GM23338 (cell line): Measurements from ENCODE around the gene FBXO31. TPM values are rescaled to one million over a fixed set of nuclear protein-coding genes. Genes with fewer than 3 reads are reported as not detected.

ENCODE experiments used
- ATAC-seq: fragments of 200-7000 bp; cut with Tn5 transposase; 3 replicates; pipeline ENCODE4 v1.9.1; 2020
- DNase-seq: peaks from one replicate; pipeline ENCODE4 v3.0.0-alpha.2; 2015; ENCODE audit warnings: low spot score
- H2AFZ ChIP-seq: fragments of 200-600 bp; sonication (generic); 2 replicates; pipeline ENCODE4 v1.8.0; 2016; ENCODE audit warnings: antibody characterized with exemption, mild to moderate bottlenecking, moderate library complexity
- H3F3A ChIP-seq: fragments of 200-600 bp; sonication (generic); replicated peaks from 2 replicates; pipeline ENCODE4 v1.8.0; 2017; ENCODE audit warnings: antibody characterized with exemption, mixed run types, low read depth
- H3K27ac ChIP-seq: fragments of 200-600 bp; sonication (generic); 2 replicates; pipeline ENCODE4 v1.6.1; 2016; ENCODE audit warnings: low read depth
- H3K27me3 ChIP-seq: fragments of 200-600 bp; sonication (generic); 2 replicates; pipeline ENCODE4 v1.8.0; 2016; ENCODE audit warnings: mild to moderate bottlenecking, mixed run types, moderate library complexity; ENCODE audit not compliant: insufficient read depth
- H3K36me3 ChIP-seq: fragments of 200-600 bp; sonication (generic); 2 replicates; pipeline ENCODE4 v1.8.0; 2016; ENCODE audit warnings: mild to moderate bottlenecking; ENCODE audit not compliant: insufficient read depth
- H3K4me1 ChIP-seq: fragments of 200-600 bp; sonication (generic); 2 replicates; pipeline ENCODE4 v1.8.0; 2016; ENCODE audit warnings: mild to moderate bottlenecking, moderate library complexity; ENCODE audit not compliant: insufficient read depth
- H3K4me2 ChIP-seq: fragments of 200-600 bp; sonication (generic); 2 replicates; pipeline ENCODE4 v1.7.1; 2017; ENCODE audit warnings: mixed run types
- H3K4me3 ChIP-seq: fragments of 200-600 bp; sonication (generic); 2 replicates; pipeline ENCODE4 v1.6.1; 2016; ENCODE audit warnings: mixed run types
- H3K79me2 ChIP-seq: fragments of 200-600 bp; sonication (generic); replicated peaks from 2 replicates; pipeline ENCODE4 v1.8.0; 2017; ENCODE audit warnings: mild to moderate bottlenecking; ENCODE audit not compliant: insufficient read depth
- H3K9me2 ChIP-seq: fragments of 200-600 bp; sonication (generic); 2 replicates; pipeline ENCODE4 v1.8.0; 2017; ENCODE audit not compliant: insufficient read depth
- H4K20me1 ChIP-seq: fragments of 200-600 bp; sonication (generic); replicated peaks from 2 replicates; pipeline ENCODE4 v1.8.0; 2017; ENCODE audit warnings: mild to moderate bottlenecking; ENCODE audit not compliant: insufficient read depth
- H3K27ac Mint-ChIP-seq: 2 replicates; pipeline ENCODE4 v1.8.0; 2020; ENCODE audit warnings: inconsistent platforms, mild to moderate bottlenecking, moderate library complexity, mixed read lengths
- H3K27me3 Mint-ChIP-seq: 3 replicates; pipeline ENCODE4 v1.8.0; 2022; ENCODE audit warnings: low read depth, mild to moderate bottlenecking, moderate library complexity, mixed read lengths, inconsistent platforms; ENCODE audit not compliant: insufficient read depth, poor library complexity
- H3K36me3 Mint-ChIP-seq: 3 replicates; pipeline ENCODE4 v1.8.0; 2021; ENCODE audit warnings: low read depth, mild to moderate bottlenecking, inconsistent platforms, moderate library complexity, mixed read lengths
- H3K4me1 Mint-ChIP-seq: 3 replicates; pipeline ENCODE4 v1.8.0; 2020; ENCODE audit warnings: mild to moderate bottlenecking, inconsistent platforms, mixed read lengths
- H3K4me3 Mint-ChIP-seq: 3 replicates; pipeline ENCODE4 v1.8.0; 2021; ENCODE audit warnings: moderate library complexity, mild to moderate bottlenecking, inconsistent platforms, mixed read lengths
- H3K9me3 Mint-ChIP-seq: 3 replicates; pipeline ENCODE4 v1.8.0; 2020; ENCODE audit warnings: moderate library complexity, mild to moderate bottlenecking, inconsistent platforms, mixed read lengths
- EZH2 ChIP-seq: fragments of 200-600 bp; sonication (generic); IDR thresholded peaks from one replicate; pipeline ENCODE4 v1.8.0; 2017; ENCODE audit warnings: antibody characterized with exemption, mild to moderate bottlenecking, low read depth; ENCODE audit not compliant: unreplicated experiment
- JUNB ChIP-seq: IDR thresholded peaks from one replicate; pipeline ENCODE4 v1.6.1; 2016; ENCODE audit warnings: antibody characterized with exemption; ENCODE audit not compliant: unreplicated experiment
- STAT1 ChIP-seq: IDR thresholded peaks from one replicate; pipeline ENCODE4 v1.6.1; 2016; ENCODE audit warnings: antibody characterized with exemption; ENCODE audit not compliant: unreplicated experiment
- ZNF114 ChIP-seq: fragments of 250-450 bp; sonication (Bioruptor Pico); IDR thresholded peaks from 2 replicates; pipeline ENCODE4 v1.5.0; 2020; ENCODE audit warnings: mild to moderate bottlenecking, moderate library complexity
- ZNF331 ChIP-seq: fragments of 250-450 bp; sonication (Bioruptor Pico); IDR thresholded peaks from 2 replicates; pipeline ENCODE4 v1.5.0; 2020; ENCODE audit warnings: low read depth, mild to moderate bottlenecking, moderate library complexity
- polyA plus RNA-seq: library from polyadenylated mRNA; unstranded; fragments of >200 nt; fragmentation: Nextera tagmentation; extraction: Ambion mirVana; gene quantifications from 2 replicates; pipeline ENCODE4 v1.2.1, GENCODE V29; 2016
- total RNA-seq: library from RNA; depleted of rRNA; stranded (reverse); fragments of >200 nt; shearing (Covaris generic); gene quantifications from 2 replicates; pipeline ENCODE4 v1.2.3, GENCODE V29; 2014
- TF ChIP-seq, protein P1 (sequence below), 2 experiments: fragments of 200-600 bp in 1 of 2; sonication (generic) in 1 of 2; conservative IDR thresholded peaks; 2 replicates each; pipeline versions ENCODE4 v1.5.1 to v1.6.1; 2016 to 2017; ENCODE audit warnings: antibody characterized with exemption in 2 of 2, low read depth in 2 of 2, mild to moderate bottlenecking in 2 of 2, moderate library complexity in 1 of 2
- TF ChIP-seq, protein P2 (sequence below): fragments of 250-450 bp; sonication (Bioruptor Pico); IDR thresholded peaks from 2 replicates; pipeline ENCODE4 v1.5.0; 2020; ENCODE audit warnings: mild to moderate bottlenecking, moderate library complexity

FBXO31 gene
- total and polyA plus RNA-seq, 2 experiments from 2014 or later: 7.0 to 23.8 TPM

- Mint-ChIP-seq H3K4me1 (no peaks in the 10 kb centered on the region), H3K36me3 (peaks cover 5% of the 10 kb centered on the region; the same call in 2 of the 3 replicates), H3K4me3 (no peak overlapping the region), H3K27me3 (peaks cover 3% of the 10 kb centered on the region), H3K9me3 (peaks cover 13% of the 10 kb centered on the region), H3K27ac (no peak overlapping the region)
- Histone ChIP-seq H3K27ac (no peak overlapping the region), H3K4me3 (no peak overlapping the region), H4K20me1 (no peaks in the 10 kb centered on the region), H3K36me3 (0 out of 2 replicates have a peak, but pooled peaks cover 3% of the 10 kb centered on the region), H3K4me1 (no peaks in the 10 kb centered on the region), H3K4me2 (no peak overlapping the region), H3F3A (no peaks in the 10 kb centered on the region), H2AFZ (no peak overlapping the region), H3K27me3 (no peaks in the 10 kb centered on the region), H3K9me2 (no peaks in the 10 kb centered on the region), H3K79me2 (no peaks in the 10 kb centered on the region)
- ATAC-seq: no peak
- no peak for TF ChIP-seq ZNF114 (CRISPR knock-in tag)
- TF ChIP-seq STAT1: no peak
- TF ChIP-seq, protein P1, sequence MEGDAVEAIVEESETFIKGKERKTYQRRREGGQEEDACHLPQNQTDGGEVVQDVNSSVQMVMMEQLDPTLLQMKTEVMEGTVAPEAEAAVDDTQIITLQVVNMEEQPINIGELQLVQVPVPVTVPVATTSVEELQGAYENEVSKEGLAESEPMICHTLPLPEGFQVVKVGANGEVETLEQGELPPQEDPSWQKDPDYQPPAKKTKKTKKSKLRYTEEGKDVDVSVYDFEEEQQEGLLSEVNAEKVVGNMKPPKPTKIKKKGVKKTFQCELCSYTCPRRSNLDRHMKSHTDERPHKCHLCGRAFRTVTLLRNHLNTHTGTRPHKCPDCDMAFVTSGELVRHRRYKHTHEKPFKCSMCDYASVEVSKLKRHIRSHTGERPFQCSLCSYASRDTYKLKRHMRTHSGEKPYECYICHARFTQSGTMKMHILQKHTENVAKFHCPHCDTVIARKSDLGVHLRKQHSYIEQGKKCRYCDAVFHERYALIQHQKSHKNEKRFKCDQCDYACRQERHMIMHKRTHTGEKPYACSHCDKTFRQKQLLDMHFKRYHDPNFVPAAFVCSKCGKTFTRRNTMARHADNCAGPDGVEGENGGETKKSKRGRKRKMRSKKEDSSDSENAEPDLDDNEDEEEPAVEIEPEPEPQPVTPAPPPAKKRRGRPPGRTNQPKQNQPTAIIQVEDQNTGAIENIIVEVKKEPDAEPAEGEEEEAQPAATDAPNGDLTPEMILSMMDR (conservative IDR thresholded peaks at IDR 0.05; ENCODE audit: low read depth in 2 of 2): no peak
- TF ChIP-seq ZNF331: no peak
- TF ChIP-seq, protein P2, sequence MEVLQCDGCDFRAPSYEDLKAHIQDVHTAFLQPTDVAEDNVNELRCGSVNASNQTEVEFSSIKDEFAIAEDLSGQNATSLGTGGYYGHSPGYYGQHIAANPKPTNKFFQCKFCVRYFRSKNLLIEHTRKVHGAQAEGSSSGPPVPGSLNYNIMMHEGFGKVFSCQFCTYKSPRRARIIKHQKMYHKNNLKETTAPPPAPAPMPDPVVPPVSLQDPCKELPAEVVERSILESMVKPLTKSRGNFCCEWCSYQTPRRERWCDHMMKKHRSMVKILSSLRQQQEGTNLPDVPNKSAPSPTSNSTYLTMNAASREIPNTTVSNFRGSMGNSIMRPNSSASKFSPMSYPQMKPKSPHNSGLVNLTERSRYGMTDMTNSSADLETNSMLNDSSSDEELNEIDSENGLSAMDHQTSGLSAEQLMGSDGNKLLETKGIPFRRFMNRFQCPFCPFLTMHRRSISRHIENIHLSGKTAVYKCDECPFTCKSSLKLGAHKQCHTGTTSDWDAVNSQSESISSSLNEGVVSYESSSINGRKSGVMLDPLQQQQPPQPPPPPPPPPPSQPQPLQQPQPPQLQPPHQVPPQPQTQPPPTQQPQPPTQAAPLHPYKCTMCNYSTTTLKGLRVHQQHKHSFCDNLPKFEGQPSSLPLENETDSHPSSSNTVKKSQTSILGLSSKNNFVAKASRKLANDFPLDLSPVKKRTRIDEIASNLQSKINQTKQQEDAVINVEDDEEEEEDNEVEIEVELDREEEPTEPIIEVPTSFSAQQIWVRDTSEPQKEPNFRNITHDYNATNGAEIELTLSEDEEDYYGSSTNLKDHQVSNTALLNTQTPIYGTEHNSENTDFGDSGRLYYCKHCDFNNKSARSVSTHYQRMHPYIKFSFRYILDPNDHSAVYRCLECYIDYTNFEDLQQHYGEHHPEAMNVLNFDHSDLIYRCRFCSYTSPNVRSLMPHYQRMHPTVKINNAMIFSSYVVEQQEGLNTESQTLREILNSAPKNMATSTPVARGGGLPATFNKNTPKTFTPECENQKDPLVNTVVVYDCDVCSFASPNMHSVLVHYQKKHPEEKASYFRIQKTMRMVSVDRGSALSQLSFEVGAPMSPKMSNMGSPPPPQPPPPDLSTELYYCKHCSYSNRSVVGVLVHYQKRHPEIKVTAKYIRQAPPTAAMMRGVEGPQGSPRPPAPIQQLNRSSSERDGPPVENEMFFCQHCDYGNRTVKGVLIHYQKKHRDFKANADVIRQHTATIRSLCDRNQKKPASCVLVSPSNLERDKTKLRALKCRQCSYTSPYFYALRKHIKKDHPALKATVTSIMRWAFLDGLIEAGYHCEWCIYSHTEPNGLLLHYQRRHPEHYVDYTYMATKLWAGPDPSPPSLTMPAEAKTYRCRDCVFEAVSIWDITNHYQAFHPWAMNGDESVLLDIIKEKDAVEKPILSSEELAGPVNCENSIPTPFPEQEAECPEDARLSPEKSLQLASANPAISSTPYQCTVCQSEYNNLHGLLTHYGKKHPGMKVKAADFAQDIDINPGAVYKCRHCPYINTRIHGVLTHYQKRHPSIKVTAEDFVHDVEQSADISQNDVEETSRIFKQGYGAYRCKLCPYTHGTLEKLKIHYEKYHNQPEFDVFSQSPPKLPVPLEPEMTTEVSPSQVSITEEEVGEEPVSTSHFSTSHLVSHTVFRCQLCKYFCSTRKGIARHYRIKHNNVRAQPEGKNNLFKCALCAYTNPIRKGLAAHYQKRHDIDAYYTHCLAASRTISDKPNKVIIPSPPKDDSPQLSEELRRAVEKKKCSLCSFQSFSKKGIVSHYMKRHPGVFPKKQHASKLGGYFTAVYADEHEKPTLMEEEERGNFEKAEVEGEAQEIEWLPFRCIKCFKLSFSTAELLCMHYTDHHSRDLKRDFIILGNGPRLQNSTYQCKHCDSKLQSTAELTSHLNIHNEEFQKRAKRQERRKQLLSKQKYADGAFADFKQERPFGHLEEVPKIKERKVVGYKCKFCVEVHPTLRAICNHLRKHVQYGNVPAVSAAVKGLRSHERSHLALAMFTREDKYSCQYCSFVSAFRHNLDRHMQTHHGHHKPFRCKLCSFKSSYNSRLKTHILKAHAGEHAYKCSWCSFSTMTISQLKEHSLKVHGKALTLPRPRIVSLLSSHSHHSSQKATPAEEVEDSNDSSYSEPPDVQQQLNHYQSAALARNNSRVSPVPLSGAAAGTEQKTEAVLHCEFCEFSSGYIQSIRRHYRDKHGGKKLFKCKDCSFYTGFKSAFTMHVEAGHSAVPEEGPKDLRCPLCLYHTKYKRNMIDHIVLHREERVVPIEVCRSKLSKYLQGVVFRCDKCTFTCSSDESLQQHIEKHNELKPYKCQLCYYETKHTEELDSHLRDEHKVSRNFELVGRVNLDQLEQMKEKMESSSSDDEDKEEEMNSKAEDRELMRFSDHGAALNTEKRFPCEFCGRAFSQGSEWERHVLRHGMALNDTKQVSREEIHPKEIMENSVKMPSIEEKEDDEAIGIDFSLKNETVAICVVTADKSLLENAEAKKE (CRISPR knock-in tag): no peak
- TF ChIP-seq EZH2: no peak
- TF ChIP-seq JUNB: no peak
- DNase-seq: no peak
Observed at GRCh38 chr16:87286839-87287626, 96.5 kb downstream of the FBXO31 start.
